Parathyroid adenoma (tissue), 2 donors: Measurements from ENCODE around the gene TEAD4.

Source experiments
- H2AFZ ChIP-seq: fragments of 300-600 bp; sonication (generic); one replicate; pipeline ENCODE4 v1.7.0; 2017; ENCODE audit warnings: antibody characterized with exemption, mild to moderate bottlenecking
- H3K27ac ChIP-seq: fragments of 300-600 bp; sonication (generic); one replicate; pipeline ENCODE4 v1.7.0; 2017
- H3K27me3 ChIP-seq: fragments of 300-600 bp; sonication (generic); one replicate; pipeline ENCODE4 v1.7.0; 2017; ENCODE audit warnings: low read length; ENCODE audit not compliant: control insufficient read depth, insufficient read depth
- H3K36me3 ChIP-seq: fragments of 300-600 bp; sonication (generic); one replicate; pipeline ENCODE4 v1.7.0; 2017; ENCODE audit warnings: low read length; ENCODE audit not compliant: control insufficient read depth, insufficient read depth
- H3K4me1 ChIP-seq: fragments of 300-600 bp; sonication (generic); one replicate; pipeline ENCODE4 v1.7.0; 2017; ENCODE audit warnings: control low read depth
- H3K4me2 ChIP-seq: fragments of 300-600 bp; sonication (generic); one replicate; pipeline ENCODE4 v1.7.0; 2017; ENCODE audit warnings: low read length
- H3K4me3 ChIP-seq: fragments of 300-600 bp; sonication (generic); one replicate; pipeline ENCODE4 v1.7.0; 2017; ENCODE audit warnings: low read depth, low read length
- H3K79me2 ChIP-seq: fragments of 300-600 bp; sonication (generic); one replicate; pipeline ENCODE4 v1.7.0; 2017; ENCODE audit warnings: control low read depth
- H3K9ac ChIP-seq: fragments of 300-600 bp; sonication (generic); one replicate; pipeline ENCODE4 v1.7.0; 2017; ENCODE audit warnings: mild to moderate bottlenecking
- H3K9me3 ChIP-seq: fragments of 300-600 bp; sonication (generic); one replicate; pipeline ENCODE4 v1.7.0; 2017; ENCODE audit warnings: low read length; ENCODE audit not compliant: control insufficient read depth
- TF ChIP-seq, protein P1 (sequence below): fragments of 300-600 bp; sonication (generic); IDR thresholded peaks from one replicate; pipeline ENCODE4 v1.7.0; 2017; ENCODE audit warnings: antibody characterized with exemption, mild to moderate bottlenecking
- donor health status: primary hyperparathyroidism.

TEAD4 gene

DNA sequence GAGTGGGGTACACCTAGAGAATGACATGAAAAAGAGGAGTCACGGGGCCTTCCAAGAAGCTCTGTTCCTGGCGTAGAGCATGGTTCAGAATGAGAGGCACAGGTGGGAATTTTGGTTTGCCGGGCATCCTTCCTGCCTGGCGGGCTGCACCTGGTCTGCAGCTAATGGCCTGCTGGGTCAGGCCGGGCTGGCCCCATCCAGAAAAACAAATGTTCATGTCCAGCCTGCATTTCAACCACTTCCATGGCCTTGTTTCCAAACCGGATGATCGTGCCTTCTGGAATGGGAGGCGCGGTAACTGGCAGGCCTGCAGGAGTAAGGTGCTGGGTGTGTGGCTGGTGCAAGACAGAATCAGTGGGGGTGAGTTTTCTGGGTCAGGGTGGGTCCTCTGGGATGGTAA is 14.4 kb downstream of the TEAD4 start:
- no peaks in the 10 kb centered on the region for H3K9me3 ChIP-seq

GRCh38 chr12:2974560-2974971 is 15.4 kb downstream of the TEAD4 start:
- no peak overlapping the region for H3K4me2 ChIP-seq
- no peak overlapping the region for H3K27ac ChIP-seq
- H3K9ac ChIP-seq = no peak overlapping the region
- H3K4me1 ChIP-seq = no peaks in the 10 kb centered on the region
- no peaks in the 10 kb centered on the region for H3K36me3 ChIP-seq
- peaks cover 2% of the 10 kb centered on the region for H3K79me2 ChIP-seq
- H3K9me3 ChIP-seq = no peaks in the 10 kb centered on the region
- no peak overlapping the region for H2AFZ ChIP-seq
- H3K4me3 ChIP-seq = no peak overlapping the region
- H3K27me3 ChIP-seq = no peaks in the 10 kb centered on the region
- TF ChIP-seq, protein P1, sequence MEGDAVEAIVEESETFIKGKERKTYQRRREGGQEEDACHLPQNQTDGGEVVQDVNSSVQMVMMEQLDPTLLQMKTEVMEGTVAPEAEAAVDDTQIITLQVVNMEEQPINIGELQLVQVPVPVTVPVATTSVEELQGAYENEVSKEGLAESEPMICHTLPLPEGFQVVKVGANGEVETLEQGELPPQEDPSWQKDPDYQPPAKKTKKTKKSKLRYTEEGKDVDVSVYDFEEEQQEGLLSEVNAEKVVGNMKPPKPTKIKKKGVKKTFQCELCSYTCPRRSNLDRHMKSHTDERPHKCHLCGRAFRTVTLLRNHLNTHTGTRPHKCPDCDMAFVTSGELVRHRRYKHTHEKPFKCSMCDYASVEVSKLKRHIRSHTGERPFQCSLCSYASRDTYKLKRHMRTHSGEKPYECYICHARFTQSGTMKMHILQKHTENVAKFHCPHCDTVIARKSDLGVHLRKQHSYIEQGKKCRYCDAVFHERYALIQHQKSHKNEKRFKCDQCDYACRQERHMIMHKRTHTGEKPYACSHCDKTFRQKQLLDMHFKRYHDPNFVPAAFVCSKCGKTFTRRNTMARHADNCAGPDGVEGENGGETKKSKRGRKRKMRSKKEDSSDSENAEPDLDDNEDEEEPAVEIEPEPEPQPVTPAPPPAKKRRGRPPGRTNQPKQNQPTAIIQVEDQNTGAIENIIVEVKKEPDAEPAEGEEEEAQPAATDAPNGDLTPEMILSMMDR = no peak

More for the DNA sequence above, 14.4 kb downstream of the TEAD4 start:
- H3K36me3 ChIP-seq = no peaks in the 10 kb centered on the region
- no peak overlapping the region for H3K27ac ChIP-seq
- no peaks in the 10 kb centered on the region for H3K27me3 ChIP-seq
- H2AFZ ChIP-seq = no peak overlapping the region
- H3K9ac ChIP-seq = no peak overlapping the region
- H3K4me1 ChIP-seq = no peaks in the 10 kb centered on the region
- H3K4me3 ChIP-seq = no peak overlapping the region
- no peak overlapping the region for H3K4me2 ChIP-seq
- peaks cover 2% of the 10 kb centered on the region for H3K79me2 ChIP-seq
- TF ChIP-seq, protein P1 = no peak

GRCh38 chr12:2976581-2976996 is 17.4 kb downstream of the TEAD4 start:
- Histone ChIP-seq H3K36me3 (no peaks in the 10 kb centered on the region), H3K27me3 (no peaks in the 10 kb centered on the region), H3K9me3 (no peaks in the 10 kb centered on the region), H3K9ac (no peak overlapping the region), H3K4me1 (no peaks in the 10 kb centered on the region), H3K4me2 (no peak overlapping the region), H3K79me2 (no peaks in the 10 kb centered on the region), H2AFZ (no peak overlapping the region), H3K27ac (no peak overlapping the region), H3K4me3 (no peak overlapping the region)
- TF ChIP-seq, protein P1 = no peak

DNA sequence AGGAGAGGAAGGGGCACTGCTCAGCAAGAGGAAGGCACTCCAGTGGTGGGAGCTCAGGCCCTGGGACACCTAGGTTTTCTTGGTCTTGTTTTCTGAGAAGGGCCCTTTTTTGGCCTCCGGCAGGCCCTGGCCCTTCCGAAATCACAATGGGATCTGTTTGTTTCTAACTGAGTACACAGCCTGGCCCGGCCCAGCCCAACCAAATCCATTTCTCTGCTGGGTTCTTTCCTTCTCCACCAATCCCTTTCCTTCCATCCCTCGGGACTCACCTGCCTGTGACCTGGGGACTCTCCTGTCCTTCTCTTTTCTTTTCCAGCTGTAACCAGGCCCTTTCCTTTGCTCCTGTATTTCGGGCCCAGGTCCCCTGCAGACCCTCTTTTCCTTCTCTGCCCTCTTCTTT is 18.6 kb downstream of the TEAD4 start:
- TF ChIP-seq, protein P1 = no peak
- no peaks in the 10 kb centered on the region for H3K36me3 ChIP-seq
- no peak overlapping the region for H3K4me3 ChIP-seq
- H3K27ac ChIP-seq = no peak overlapping the region
- no peaks in the 10 kb centered on the region for H3K4me1 ChIP-seq
- no peak overlapping the region for H3K9ac ChIP-seq
- H3K27me3 ChIP-seq = no peaks in the 10 kb centered on the region
- no peaks in the 10 kb centered on the region for H3K79me2 ChIP-seq
- no peak overlapping the region for H3K4me2 ChIP-seq
- no peaks in the 10 kb centered on the region for H3K9me3 ChIP-seq
- H2AFZ ChIP-seq = no peak overlapping the region

DNA sequence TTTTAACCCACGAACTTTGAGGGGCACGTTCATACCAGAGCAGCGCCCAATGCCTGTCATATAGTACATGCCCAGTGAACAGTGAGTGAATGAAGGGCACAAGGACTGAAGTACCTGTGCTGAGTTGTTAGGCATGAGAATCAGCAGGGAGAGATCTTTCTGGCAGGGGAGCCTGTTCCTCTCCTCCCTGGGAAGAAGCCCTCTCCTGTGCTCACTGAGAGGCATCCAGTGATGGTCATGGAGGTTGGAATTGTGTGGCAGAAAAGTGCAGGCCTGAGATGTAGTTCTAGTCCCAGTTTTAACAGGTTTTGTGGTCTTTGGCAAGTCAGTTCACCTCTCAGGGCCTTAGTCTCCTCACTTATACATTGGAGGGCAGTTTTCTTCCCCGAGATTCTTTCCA is 20.6 kb downstream of the TEAD4 start:
- no peaks in the 10 kb centered on the region for H3K9me3 ChIP-seq
- no peaks in the 10 kb centered on the region for H3K36me3 ChIP-seq
- no peak overlapping the region for H3K27ac ChIP-seq
- H3K4me3 ChIP-seq = no peak overlapping the region
- H3K4me2 ChIP-seq = no peak overlapping the region
- no peak overlapping the region for H2AFZ ChIP-seq
- no peaks in the 10 kb centered on the region for H3K79me2 ChIP-seq
- H3K4me1 ChIP-seq = no peaks in the 10 kb centered on the region
- no peak overlapping the region for H3K9ac ChIP-seq
- TF ChIP-seq, protein P1 = no peak
- H3K27me3 ChIP-seq = no peaks in the 10 kb centered on the region
